Thyroid gland (tissue), 4 donors: ENCODE data around the gene C5orf46.

Experiments
- CTCF ChIP-seq, 6 experiments: fragments of 200-600 bp in 3 of 6; fragments of 450-650 bp in 3 of 6; sonication (generic) in 3 of 6; IDR thresholded peaks; one replicate each; pipeline ENCODE4 v1.5.1; 2016 to 2019; ENCODE audit warnings: antibody characterized with exemption in 6 of 6, mild to moderate bottlenecking in 2 of 6, inconsistent platforms in 1 of 6, moderate library complexity in 1 of 6
- POLR2A ChIP-seq, 2 donors: fragments of 450-650 bp; IDR thresholded peaks; one replicate each; pipeline ENCODE4 v1.6.1; 2017; ENCODE audit warnings: antibody characterized with exemption in 2 of 2, mild to moderate bottlenecking in 2 of 2, moderate library complexity in 1 of 2

- no peak for TF ChIP-seq CTCF (IDR thresholded peaks at IDR 0.05)
- TF ChIP-seq POLR2A (IDR thresholded peaks at IDR 0.05), result no peak
These were observed 25.9 kb downstream of the C5orf46 start for GRCh38 chr5:147880487-147880886.
